A549 (cell line): ENCODE data around the gene ABCA4. TPM values are rescaled to one million over a fixed set of nuclear protein-coding genes. Genes with fewer than 3 reads are reported as not detected.
A peak's percentile ranks its signal among the peaks of the same experiment; 100 is the strongest.

Experiments
- ATAC-seq, 2 experiments: fragments of 200-7000 bp in 1 of 2; fragments of >200 bp in 1 of 2; cut with Nextera tagmentation in 1 of 2; cut with Tn5 transposase in 1 of 2; 3 replicates each; pipeline versions ENCODE4 v1.8.0 to v1.9.1; 2018 to 2020; ENCODE audit warnings: mild to moderate bottlenecking in 1 of 2, moderate library complexity in 1 of 2
- CTCF ChIA-PET: fragments of 300-600 bp; sonication (Branson Sonifier 250); formaldehyde crosslinking; extraction: SDS; loops from one replicate; lab custom pipeline; 2021; ENCODE audit warnings: antibody characterized with exemption, inconsistent platforms; lab: Yijun Ruan, JAX
- POLR2A ChIA-PET: fragments of 350-600 bp; formaldehyde crosslinking; extraction: SDS; loops from one replicate; lab custom pipeline; 2021; ENCODE audit warnings: antibody characterized with exemption, inconsistent platforms; lab: Yijun Ruan, JAX
- DNase-seq, 2 experiments: peaks; one replicate each; pipeline versions ENCODE4 v3.0.0 to v3.0.0-alpha.2; 2011 to 2016; ENCODE audit warnings: low read depth in 1 of 2, low spot score in 1 of 2
- FAIRE-seq: peaks from 2 replicates; lab custom pipeline; 2011; peaks lifted over from hg19 to GRCh38; lab: Jason Lieb, UNC
- H3K27ac ChIP-seq, 2 experiments: fragments of >200 bp; sonication (Bioruptor Twin); formaldehyde crosslinking; 3 replicates each; pipeline ENCODE4 v1.5.1; 2016 to 2017
- H3K4me1 ChIP-seq: fragments of >200 bp; sonication (Bioruptor Twin); formaldehyde crosslinking; 3 replicates; pipeline ENCODE4 v1.6.1; 2016
- H3K4me2 ChIP-seq: fragments of >200 bp; sonication (Bioruptor Twin); formaldehyde crosslinking; 3 replicates; pipeline ENCODE4 v1.6.1; 2016
- H3K4me3 ChIP-seq: fragments of >200 bp; sonication (Bioruptor Twin); formaldehyde crosslinking; 3 replicates; pipeline ENCODE4 v1.5.1; 2016
- H3K9me3 ChIP-seq: fragments of >200 bp; sonication (Bioruptor Twin); formaldehyde crosslinking; 3 replicates; pipeline ENCODE4 v1.6.1; 2016
- CBX2 ChIP-seq: fragments of 200-600 bp; sonication (generic); IDR thresholded peaks from 2 replicates; pipeline ENCODE4 v1.6.1; 2016; ENCODE audit warnings: low read depth, mild to moderate bottlenecking, borderline replicate concordance
- CHD4 ChIP-seq: fragments of 200-600 bp; sonication (generic); IDR thresholded peaks from 2 replicates; pipeline ENCODE4 v1.6.1; 2016; ENCODE audit warnings: antibody characterized with exemption, mild to moderate bottlenecking, borderline replicate concordance
- EHF ChIP-seq: fragments of 250-450 bp; sonication (Bioruptor Pico); IDR thresholded peaks from 2 replicates; pipeline ENCODE4 v1.5.0; 2020; ENCODE audit warnings: mild to moderate bottlenecking
- EP300 ChIP-seq, 2 experiments: fragments of >200 bp; sonication (Bioruptor Twin); formaldehyde crosslinking; IDR thresholded peaks; 2 replicates in 1 of 2; 3 replicates in 1 of 2; pipeline ENCODE4 v1.6.1; 2016 to 2017
- ESRRA ChIP-seq: fragments of 150-350 bp; IDR thresholded peaks from 2 replicates; pipeline ENCODE4 v1.6.1; 2014; ENCODE audit warnings: mild to moderate bottlenecking, low read length, borderline replicate concordance
- FOSL2 ChIP-seq, 2 experiments: fragments of 450-650 bp in 1 of 2; fragments of >200 bp in 1 of 2; sonication (Bioruptor Twin) in 1 of 2; formaldehyde crosslinking; IDR thresholded peaks; 2 replicates each; pipeline versions ENCODE4 v1.5.0 to v1.6.1; 2016 to 2020; ENCODE audit warnings: mild to moderate bottlenecking in 1 of 2, moderate library complexity in 1 of 2
- HDAC2 ChIP-seq: fragments of 200-600 bp; sonication (generic); IDR thresholded peaks from 2 replicates; pipeline ENCODE4 v1.6.1; 2016
- HOXA7 ChIP-seq: fragments of 250-450 bp; sonication (Bioruptor Pico); IDR thresholded peaks from 2 replicates; pipeline ENCODE4 v1.5.0; 2020; ENCODE audit warnings: mild to moderate bottlenecking, moderate library complexity
- HOXB13 ChIP-seq: fragments of 250-450 bp; sonication (Bioruptor Pico); IDR thresholded peaks from 2 replicates; pipeline ENCODE4 v1.5.0; 2020; ENCODE audit warnings: low read depth, mild to moderate bottlenecking, moderate library complexity
- HOXB5 ChIP-seq: fragments of 250-450 bp; sonication (Bioruptor Pico); IDR thresholded peaks from 2 replicates; pipeline ENCODE4 v1.5.0; 2020; ENCODE audit warnings: mild to moderate bottlenecking, moderate library complexity
- KDM1A ChIP-seq: fragments of 200-600 bp; sonication (generic); IDR thresholded peaks from 2 replicates; pipeline ENCODE4 v1.6.1; 2016; ENCODE audit warnings: low read depth, mild to moderate bottlenecking
- KDM5A ChIP-seq: fragments of 200-600 bp; sonication (generic); IDR thresholded peaks from 2 replicates; pipeline ENCODE4 v1.6.1; 2016; ENCODE audit warnings: antibody characterized with exemption, mild to moderate bottlenecking
- MYC ChIP-seq: IDR thresholded peaks from 2 replicates; pipeline ENCODE4 v1.6.1; 2012; ENCODE audit warnings: mild to moderate bottlenecking, inconsistent platforms, low read length, improper control_type of control experiment, borderline replicate concordance
- RAD21 ChIP-seq, 2 experiments: fragments of >200 bp in 1 of 2; sonication (Bioruptor Twin) in 1 of 2; formaldehyde crosslinking in 1 of 2; IDR thresholded peaks in 1 of 2; conservative IDR thresholded peaks in 1 of 2; 2 replicates in 1 of 2; 3 replicates in 1 of 2; pipeline ENCODE4 v1.6.1; 2012 to 2018; ENCODE audit warnings: inconsistent platforms in 1 of 2
- RARB ChIP-seq: fragments of 250-450 bp; sonication (Bioruptor Pico); IDR thresholded peaks from 2 replicates; pipeline ENCODE4 v1.8.0; 2021; ENCODE audit warnings: mild to moderate bottlenecking, moderate library complexity
- RCOR1 ChIP-seq: fragments of 150-350 bp; IDR thresholded peaks from 2 replicates; pipeline ENCODE4 v1.6.1; 2014; ENCODE audit warnings: antibody characterized with exemption, low read length, low read depth
- RNF2 ChIP-seq: fragments of 200-600 bp; sonication (generic); IDR thresholded peaks from 2 replicates; pipeline ENCODE4 v1.6.1; 2016; ENCODE audit warnings: low read depth, mild to moderate bottlenecking, antibody characterized with exemption, moderate library complexity, borderline replicate concordance
- TFCP2L1 ChIP-seq: fragments of 250-450 bp; sonication (Bioruptor Pico); IDR thresholded peaks from 2 replicates; pipeline ENCODE4 v1.5.0; 2021; ENCODE audit warnings: mild to moderate bottlenecking
- TP53 ChIP-seq: fragments of 250-450 bp; sonication (Bioruptor Pico); IDR thresholded peaks from 2 replicates; pipeline ENCODE4 v1.5.0; 2021; ENCODE audit warnings: mild to moderate bottlenecking, moderate library complexity
- ZC3H11A ChIP-seq: fragments of 450-650 bp; IDR thresholded peaks from 2 replicates; pipeline ENCODE4 v1.6.1; 2014; ENCODE audit warnings: antibody characterized with exemption, mild to moderate bottlenecking
- ZFP36 ChIP-seq: fragments of 450-650 bp; IDR thresholded peaks from 2 replicates; pipeline ENCODE4 v1.6.1; 2014; ENCODE audit warnings: borderline replicate concordance; ENCODE audit not compliant: partially characterized antibody
- WGBS: methylation state at CpG from one replicate; pipeline ENCODE4 v1.1.6; 2017; ENCODE audit errors: missing lambda C conversion rate; 5-methylcytosine and 5-hydroxymethylcytosine counted together
- polyA plus RNA-seq, 4 experiments: library from polyadenylated mRNA; depleted of rRNA in 3 of 4; stranded (reverse); fragments of >200 nt; fragmentation: RNase III in 1 of 4; extraction: RNeasy Plus Mini Kit Qiagen cat#74134 plus additional on column Dnase treatment in 1 of 4; gene quantifications; 2 replicates in 3 of 4; 3 replicates in 1 of 4; pipeline ENCODE4 v1.2.3, GENCODE V29; 2011 to 2017
- TF ChIP-seq, protein P1 (sequence below): fragments of 250-450 bp; sonication (Bioruptor Pico); IDR thresholded peaks from 2 replicates; pipeline ENCODE4 v1.5.0; 2021; ENCODE audit warnings: mild to moderate bottlenecking, moderate library complexity, borderline replicate concordance
- TF ChIP-seq, protein P2 (sequence below): IDR thresholded peaks from 2 replicates; pipeline ENCODE4 v1.6.1; 2012; ENCODE audit warnings: low read depth, borderline replicate concordance
- TF ChIP-seq, protein P3 (sequence below): fragments of >200 bp; sonication (Bioruptor Twin); formaldehyde crosslinking; IDR thresholded peaks from 3 replicates; pipeline ENCODE4 v1.6.1; 2016
- TF ChIP-seq, protein P4 (sequence below): fragments of 450-650 bp; IDR thresholded peaks from 2 replicates; pipeline ENCODE4 v1.6.1; 2014; ENCODE audit warnings: antibody characterized with exemption
- TF ChIP-seq, protein P5 (sequence below): fragments of 250-450 bp; sonication (Bioruptor Pico); IDR thresholded peaks from 2 replicates; pipeline ENCODE4 v1.5.0; 2020; ENCODE audit warnings: low read depth, mild to moderate bottlenecking, moderate library complexity

Gene ABCA4
- polyA plus RNA-seq, 2 of the 4 experiments (the other 2 are of a cell fraction) = 0.05 to 0.23 TPM

DNA sequence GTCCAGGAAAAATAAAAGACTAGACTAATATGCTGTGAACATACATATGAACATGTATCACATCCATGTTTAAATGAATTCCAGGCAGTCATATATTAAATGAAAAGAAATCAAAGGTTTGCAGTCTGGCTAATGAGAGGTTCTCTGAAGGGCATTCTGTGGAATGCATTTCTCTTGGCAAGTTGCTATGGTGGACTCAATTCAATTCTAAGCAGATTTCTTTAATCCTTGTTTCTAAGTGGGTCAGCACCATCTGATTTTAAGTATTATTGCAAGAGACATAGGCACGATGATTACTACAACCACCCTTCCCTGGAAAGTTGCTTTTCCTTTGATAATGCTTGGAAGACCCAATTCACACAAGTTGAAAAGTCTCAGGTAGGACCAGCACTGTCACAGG is 23.9 kb upstream of the ABCA4 start (continued):
- TF ChIP-seq RCOR1 (no peak), EP300 (IDR thresholded peaks at IDR 0.05) (no peak), FOSL2 (IDR thresholded peaks at IDR 0.05) (no peak), FOSL2 (CRISPR knock-in tag; IDR thresholded peaks at IDR 0.05) (no peak), RAD21 (conservative IDR thresholded peaks at IDR 0.05 in 1 of 2, IDR thresholded peaks at IDR 0.05 in 1 of 2) (no peak), KDM5A (no peak)

DNA sequence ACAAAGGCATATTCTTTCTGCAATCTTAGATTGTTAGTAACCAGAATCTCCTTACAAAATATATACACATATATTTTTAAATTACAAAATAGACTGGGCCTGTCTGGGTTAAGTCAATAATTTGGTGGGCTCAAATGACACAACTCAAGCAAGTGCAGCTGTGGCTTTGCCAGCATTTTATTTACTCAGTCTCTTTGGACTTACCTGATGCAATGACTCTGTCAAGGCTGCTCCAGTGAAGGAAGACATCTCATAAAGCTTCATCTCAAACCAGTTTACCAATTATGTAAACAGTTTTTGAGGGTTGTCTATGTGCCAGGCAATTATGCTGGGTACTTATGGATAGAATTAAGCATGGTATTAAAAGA is 22.8 kb upstream of the ABCA4 start:
- ChIA-PET CTCF (no interaction called here), POLR2A (no interaction called here)
- Histone ChIP-seq H3K9me3 (no peaks in the 10 kb centered on the region), H3K4me2 (peak overlapping the region; percentile 26), H3K4me3 (no peak overlapping the region), H3K4me1 (peaks cover 25% of the 10 kb centered on the region), H3K27ac (0 out of 6 replicates have a peak overlapping the region, but pooled peaks of 1 of the 2 experiments have one; percentile 13)
- FAIRE-seq (no peak), DNase-seq (no peak), ATAC-seq (no peak)
- TF ChIP-seq RARB (no peak), TP53 (CRISPR knock-in tag) (no peak), CHD4 (no peak), ZFP36 (no peak), RNF2 (no peak), HOXB13 (CRISPR knock-in tag) (no peak), HDAC2 (no peak), KDM1A (no peak)

DNA sequence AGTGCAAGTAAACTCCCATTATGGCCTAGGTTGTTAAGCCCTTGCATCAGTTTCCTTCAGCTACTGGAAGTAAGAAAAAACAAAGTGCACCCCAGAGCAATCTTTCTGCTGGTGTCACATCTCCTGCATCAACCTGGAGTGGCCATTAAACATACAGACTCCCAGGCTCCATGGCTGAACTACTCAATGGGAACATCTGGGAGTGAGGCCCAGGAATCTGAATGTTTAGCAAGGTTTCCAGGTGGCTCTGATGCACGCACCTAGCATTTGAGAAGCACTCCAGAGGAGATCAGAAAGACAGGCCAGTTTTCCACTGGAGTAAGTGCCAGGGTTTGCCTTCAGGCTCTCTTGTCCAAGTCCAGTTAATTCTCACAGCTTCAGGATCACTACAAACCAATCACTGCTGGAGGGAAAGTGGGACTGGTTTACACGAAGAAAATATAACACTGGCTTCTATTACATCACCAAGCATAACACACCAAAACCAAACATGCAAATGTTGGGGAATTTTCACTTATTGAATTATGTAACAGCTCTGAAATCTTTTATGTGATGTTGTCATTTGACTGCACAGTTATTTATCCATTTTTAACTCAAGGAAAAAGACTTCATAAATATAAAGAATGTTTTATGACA is 22.3 kb upstream of the ABCA4 start:
- POLR2A ChIA-PET = no interaction called here
- DNase-seq (no peak), FAIRE-seq (no peak), ATAC-seq (no peak)
- Histone ChIP-seq H3K4me3 (no peak overlapping the region), H3K4me1 (peaks cover 25% of the 10 kb centered on the region), H3K27ac (0 out of 6 replicates have a peak overlapping the region, but pooled peaks of 1 of the 2 experiments have one; percentile 32), H3K9me3 (no peaks in the 10 kb centered on the region), H3K4me2 (peak overlapping the region; percentile 26)
- TF ChIP-seq MYC = no peak
- TF ChIP-seq ZFP36 = no peak
- TF ChIP-seq, protein P1, sequence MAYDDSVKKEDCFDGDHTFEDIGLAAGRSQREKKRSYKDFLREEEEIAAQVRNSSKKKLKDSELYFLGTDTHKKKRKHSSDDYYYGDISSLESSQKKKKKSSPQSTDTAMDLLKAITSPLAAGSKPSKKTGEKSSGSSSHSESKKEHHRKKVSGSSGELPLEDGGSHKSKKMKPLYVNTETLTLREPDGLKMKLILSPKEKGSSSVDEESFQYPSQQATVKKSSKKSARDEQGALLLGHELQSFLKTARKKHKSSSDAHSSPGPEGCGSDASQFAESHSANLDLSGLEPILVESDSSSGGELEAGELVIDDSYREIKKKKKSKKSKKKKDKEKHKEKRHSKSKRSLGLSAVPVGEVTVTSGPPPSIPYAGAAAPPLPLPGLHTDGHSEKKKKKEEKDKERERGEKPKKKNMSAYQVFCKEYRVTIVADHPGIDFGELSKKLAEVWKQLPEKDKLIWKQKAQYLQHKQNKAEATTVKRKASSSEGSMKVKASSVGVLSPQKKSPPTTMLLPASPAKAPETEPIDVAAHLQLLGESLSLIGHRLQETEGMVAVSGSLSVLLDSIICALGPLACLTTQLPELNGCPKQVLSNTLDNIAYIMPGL (CRISPR knock-in tag) = no peak
- TF ChIP-seq, protein P2, sequence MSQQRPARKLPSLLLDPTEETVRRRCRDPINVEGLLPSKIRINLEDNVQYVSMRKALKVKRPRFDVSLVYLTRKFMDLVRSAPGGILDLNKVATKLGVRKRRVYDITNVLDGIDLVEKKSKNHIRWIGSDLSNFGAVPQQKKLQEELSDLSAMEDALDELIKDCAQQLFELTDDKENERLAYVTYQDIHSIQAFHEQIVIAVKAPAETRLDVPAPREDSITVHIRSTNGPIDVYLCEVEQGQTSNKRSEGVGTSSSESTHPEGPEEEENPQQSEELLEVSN = no peak
- CTCF ChIA-PET = interaction anchor here (1.4 kb wide), 1 partner anchor 98 kb away, joined by 3 read pairs; no protein-coding TSS in a partner anchor
- WGBS = 55% methylated on average over 2 of the region's 2 CpGs

DNA sequence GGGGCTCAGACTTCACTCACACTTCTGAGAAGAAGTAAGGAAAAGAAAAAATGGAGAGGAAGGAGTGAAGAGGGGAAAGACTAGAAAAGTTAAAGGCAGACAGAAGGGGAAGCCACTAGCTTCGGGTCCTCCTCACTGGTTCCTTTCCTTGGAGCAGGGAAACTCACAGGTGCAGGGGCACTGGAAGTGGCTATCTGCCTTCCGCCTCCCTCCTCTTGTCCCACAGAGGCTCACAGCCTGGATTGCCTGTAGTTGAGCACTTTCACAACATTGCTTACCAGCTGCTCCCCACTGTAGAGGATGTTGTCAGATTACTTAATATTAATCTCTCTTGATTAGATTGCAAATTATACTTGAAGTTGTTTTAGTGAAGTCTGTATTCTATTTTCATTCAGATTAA is 21.6 kb upstream of the ABCA4 start:
- CTCF ChIA-PET = interaction anchor here (1.0 to 1.4 kb wide), 2 partner anchors 97 to 193 kb away, joined by 3 to 4 read pairs; no protein-coding TSS in a partner anchor
- no peak for FAIRE-seq
- no peak for ATAC-seq
- TF ChIP-seq HDAC2 (no peak), EHF (CRISPR knock-in tag) (no peak), HOXA7 (CRISPR knock-in tag) (no peak), TFCP2L1 (no peak), ESRRA (no peak), HOXB5 (CRISPR knock-in tag) (no peak), EP300 (IDR thresholded peaks at IDR 0.05) (no peak), RCOR1 (no peak), CBX2 (no peak), ZC3H11A (no peak)
- TF ChIP-seq, protein P3, sequence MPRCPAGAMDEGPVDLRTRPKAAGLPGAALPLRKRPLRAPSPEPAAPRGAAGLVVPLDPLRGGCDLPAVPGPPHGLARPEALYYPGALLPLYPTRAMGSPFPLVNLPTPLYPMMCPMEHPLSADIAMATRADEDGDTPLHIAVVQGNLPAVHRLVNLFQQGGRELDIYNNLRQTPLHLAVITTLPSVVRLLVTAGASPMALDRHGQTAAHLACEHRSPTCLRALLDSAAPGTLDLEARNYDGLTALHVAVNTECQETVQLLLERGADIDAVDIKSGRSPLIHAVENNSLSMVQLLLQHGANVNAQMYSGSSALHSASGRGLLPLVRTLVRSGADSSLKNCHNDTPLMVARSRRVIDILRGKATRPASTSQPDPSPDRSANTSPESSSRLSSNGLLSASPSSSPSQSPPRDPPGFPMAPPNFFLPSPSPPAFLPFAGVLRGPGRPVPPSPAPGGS = no peak
- TF ChIP-seq, protein P4, sequence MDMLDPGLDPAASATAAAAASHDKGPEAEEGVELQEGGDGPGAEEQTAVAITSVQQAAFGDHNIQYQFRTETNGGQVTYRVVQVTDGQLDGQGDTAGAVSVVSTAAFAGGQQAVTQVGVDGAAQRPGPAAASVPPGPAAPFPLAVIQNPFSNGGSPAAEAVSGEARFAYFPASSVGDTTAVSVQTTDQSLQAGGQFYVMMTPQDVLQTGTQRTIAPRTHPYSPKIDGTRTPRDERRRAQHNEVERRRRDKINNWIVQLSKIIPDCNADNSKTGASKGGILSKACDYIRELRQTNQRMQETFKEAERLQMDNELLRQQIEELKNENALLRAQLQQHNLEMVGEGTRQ = no peak
- TF ChIP-seq, protein P5, sequence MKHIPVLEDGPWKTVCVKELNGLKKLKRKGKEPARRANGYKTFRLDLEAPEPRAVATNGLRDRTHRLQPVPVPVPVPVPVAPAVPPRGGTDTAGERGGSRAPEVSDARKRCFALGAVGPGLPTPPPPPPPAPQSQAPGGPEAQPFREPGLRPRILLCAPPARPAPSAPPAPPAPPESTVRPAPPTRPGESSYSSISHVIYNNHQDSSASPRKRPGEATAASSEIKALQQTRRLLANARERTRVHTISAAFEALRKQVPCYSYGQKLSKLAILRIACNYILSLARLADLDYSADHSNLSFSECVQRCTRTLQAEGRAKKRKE (CRISPR knock-in tag) = no peak

More for the DNA sequence above, 21.6 kb upstream of the ABCA4 start:
- DNase-seq = no peak
- POLR2A ChIA-PET = no interaction called here
- Histone ChIP-seq H3K27ac (peak overlapping the region in 1 of 2 experiments; percentile 40; a peak in 2 of 6 replicates), H3K4me3 (no peak overlapping the region), H3K9me3 (no peaks in the 10 kb centered on the region), H3K4me2 (peak overlapping the region; percentile 24; the same call in 1 of the 3 replicates), H3K4me1 (peaks cover 25% of the 10 kb centered on the region)
- 92% methylated on average over 2 of the region's 2 CpGs for WGBS
